Measurements from ENCODE around the gene LZTS2.

GRCh38 chr10:101007099-101007711, 7.6 kb downstream of the LZTS2 start:
- no peak for TF ChIP-seq GATA2 (IDR thresholded peaks at IDR 0.05; ENCODE audit: low read depth, low read length)
- TF ChIP-seq GATA3 (IDR thresholded peaks at IDR 0.05; ENCODE audit: low read depth, low read length), result no peak

All from SH-SY5Y (cell line).